ENCODE results near the gene ZMIZ1.

The ZMIZ1 gene

DNA sequence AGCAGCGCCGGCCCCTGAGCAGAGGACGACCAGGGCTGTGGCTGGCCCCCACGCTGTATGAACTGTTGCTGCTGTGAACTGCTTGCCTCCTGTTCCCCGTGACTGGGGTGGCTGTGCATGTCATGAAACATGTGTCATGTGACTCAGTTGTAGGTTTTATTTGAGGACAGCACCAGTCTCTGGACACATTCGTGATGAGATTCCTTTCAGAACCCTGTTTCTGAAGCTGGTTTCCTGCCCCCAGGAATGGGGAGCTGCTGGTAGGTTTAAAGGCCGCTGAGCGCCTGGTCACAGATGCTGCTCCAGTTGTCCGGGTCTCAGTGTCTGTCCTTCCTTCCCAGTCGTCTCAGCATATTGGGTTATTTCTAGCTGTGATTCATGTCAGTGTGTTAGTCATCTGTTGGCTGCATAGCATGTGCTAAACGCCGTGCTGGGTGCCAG, 199.4 kb downstream of the ZMIZ1 start:
- Histone ChIP-seq H3K4me3 (ENCODE audit: low read length in 2 of 2) (no peak overlapping the region), H3K9me3 (ENCODE audit: control insufficient read depth in 2 of 2, low read length in 2 of 2) (no peaks in the 10 kb centered on the region), H3K27me3 (ENCODE audit: control insufficient read depth in 2 of 2, insufficient read depth in 2 of 2, low read length in 2 of 2) (no peaks in the 10 kb centered on the region), H3K36me3 (ENCODE audit: control insufficient read depth in 2 of 2, insufficient read depth in 2 of 2, low read length in 2 of 2) (peaks cover 6 to 14% of the 10 kb centered on the region in 2 donors), H3K27ac (ENCODE audit: low read depth in 2 of 2, low read length in 2 of 2) (no peak overlapping the region), H3K9ac (ENCODE audit: low read depth in 1 of 2, low read length in 2 of 2) (no peak overlapping the region), H3K4me1 (ENCODE audit: control insufficient read depth in 2 of 2, insufficient read depth in 2 of 2, low read length in 2 of 2) (peaks cover 32 to 33% of the 10 kb centered on the region in 2 donors)

DNA sequence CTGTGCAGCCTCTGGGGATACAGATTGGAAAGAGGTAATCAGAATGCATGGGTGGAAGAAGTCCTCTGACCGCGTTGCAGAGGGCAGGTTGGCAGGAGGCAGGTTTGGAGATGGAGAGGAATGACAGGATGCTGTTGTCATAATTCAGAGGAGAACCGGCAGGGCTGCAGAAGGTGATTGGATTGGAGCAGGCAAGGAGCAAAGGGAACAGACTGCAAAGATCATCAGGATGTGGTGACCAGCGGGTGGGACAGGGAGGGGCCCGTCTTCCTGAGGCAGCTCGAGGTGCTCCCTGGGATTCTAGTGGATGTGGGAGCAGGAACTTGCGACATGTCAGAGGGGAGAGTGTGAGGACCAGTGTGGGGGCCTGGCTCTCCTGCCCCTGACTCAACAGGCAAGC, 200.0 kb downstream of the ZMIZ1 start:
- H3K4me3 ChIP-seq (ENCODE audit: low read length in 2 of 2), result no peak overlapping the region
- H3K27me3 ChIP-seq (ENCODE audit: control insufficient read depth in 2 of 2, insufficient read depth in 2 of 2, low read length in 2 of 2), result no peaks in the 10 kb centered on the region
- H3K36me3 ChIP-seq (ENCODE audit: control insufficient read depth in 2 of 2, insufficient read depth in 2 of 2, low read length in 2 of 2), result peaks cover 6 to 14% of the 10 kb centered on the region in 2 donors
- peak overlapping the region in 1 of 2 donors; percentile 6 for H3K27ac ChIP-seq (ENCODE audit: low read depth in 2 of 2, low read length in 2 of 2)
- no peak overlapping the region for H3K9ac ChIP-seq (ENCODE audit: low read depth in 1 of 2, low read length in 2 of 2)
- H3K4me1 ChIP-seq (ENCODE audit: control insufficient read depth in 2 of 2, insufficient read depth in 2 of 2, low read length in 2 of 2), result peaks cover 35 to 36% of the 10 kb centered on the region in 2 donors
- H3K9me3 ChIP-seq (ENCODE audit: control insufficient read depth in 2 of 2, low read length in 2 of 2), result no peaks in the 10 kb centered on the region

DNA sequence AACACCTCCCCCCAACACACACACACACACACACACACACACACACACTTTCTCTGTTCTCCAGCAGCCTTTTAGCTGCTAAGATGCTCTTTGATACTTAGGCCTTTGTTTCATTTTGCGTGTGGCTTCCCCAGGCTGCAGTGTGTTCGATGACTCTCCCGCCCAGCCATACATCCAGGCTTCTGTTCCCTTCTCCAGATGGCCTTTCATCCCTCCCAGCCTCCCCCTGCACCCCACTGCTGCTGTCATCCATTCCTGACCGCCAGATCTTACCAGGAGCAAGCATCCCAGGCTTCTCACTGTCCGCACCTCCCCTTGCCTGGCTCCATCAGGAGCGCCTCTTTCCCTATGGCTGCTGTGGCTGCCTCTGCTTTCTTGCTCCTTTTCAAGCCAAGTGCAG, 200.7 kb downstream of the ZMIZ1 start:
- Histone ChIP-seq H3K4me1 (ENCODE audit: control insufficient read depth in 2 of 2, insufficient read depth in 2 of 2, low read length in 2 of 2) (peaks cover 40% of the 10 kb centered on the region in 2 donors), H3K9ac (ENCODE audit: low read depth in 1 of 2, low read length in 2 of 2) (no peak overlapping the region), H3K9me3 (ENCODE audit: control insufficient read depth in 2 of 2, low read length in 2 of 2) (no peaks in the 10 kb centered on the region), H3K27ac (ENCODE audit: low read depth in 2 of 2, low read length in 2 of 2) (no peak overlapping the region), H3K27me3 (ENCODE audit: control insufficient read depth in 2 of 2, insufficient read depth in 2 of 2, low read length in 2 of 2) (no peaks in the 10 kb centered on the region), H3K4me3 (ENCODE audit: low read length in 2 of 2) (no peak overlapping the region), H3K36me3 (ENCODE audit: control insufficient read depth in 2 of 2, insufficient read depth in 2 of 2, low read length in 2 of 2) (peaks cover 6 to 14% of the 10 kb centered on the region in 2 donors)

DNA sequence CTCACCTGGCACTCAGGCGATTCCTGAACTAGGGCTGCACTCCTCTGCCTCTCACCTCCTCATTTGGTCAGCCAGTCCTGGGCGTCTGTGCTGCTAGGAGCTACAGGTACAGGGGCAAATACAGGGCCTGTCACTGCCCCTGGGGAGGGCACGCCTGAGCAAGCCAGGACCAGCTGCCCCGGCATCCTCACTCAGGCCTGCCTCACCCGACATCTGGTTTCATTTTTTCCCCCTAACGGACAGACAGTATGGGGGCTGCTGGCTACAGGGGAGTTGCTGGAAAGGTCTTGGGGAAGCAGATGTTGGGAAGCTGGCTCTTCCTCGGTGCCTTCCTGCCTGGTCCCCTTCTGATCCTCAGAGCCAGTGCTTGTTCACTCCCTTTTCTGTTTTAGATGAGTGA, 201.2 kb downstream of the ZMIZ1 start:
- Histone ChIP-seq H3K4me3 (ENCODE audit: low read length in 2 of 2) (no peak overlapping the region), H3K27ac (ENCODE audit: low read depth in 2 of 2, low read length in 2 of 2) (peak overlapping the region; percentile 13 to 50), H3K9me3 (ENCODE audit: control insufficient read depth in 2 of 2, low read length in 2 of 2) (no peaks in the 10 kb centered on the region), H3K9ac (ENCODE audit: low read depth in 1 of 2, low read length in 2 of 2) (no peak overlapping the region), H3K4me1 (ENCODE audit: control insufficient read depth in 2 of 2, insufficient read depth in 2 of 2, low read length in 2 of 2) (peaks cover 38 to 42% of the 10 kb centered on the region in 2 donors), H3K36me3 (ENCODE audit: control insufficient read depth in 2 of 2, insufficient read depth in 2 of 2, low read length in 2 of 2) (peaks cover 6 to 14% of the 10 kb centered on the region in 2 donors), H3K27me3 (ENCODE audit: control insufficient read depth in 2 of 2, insufficient read depth in 2 of 2, low read length in 2 of 2) (no peaks in the 10 kb centered on the region)

DNA sequence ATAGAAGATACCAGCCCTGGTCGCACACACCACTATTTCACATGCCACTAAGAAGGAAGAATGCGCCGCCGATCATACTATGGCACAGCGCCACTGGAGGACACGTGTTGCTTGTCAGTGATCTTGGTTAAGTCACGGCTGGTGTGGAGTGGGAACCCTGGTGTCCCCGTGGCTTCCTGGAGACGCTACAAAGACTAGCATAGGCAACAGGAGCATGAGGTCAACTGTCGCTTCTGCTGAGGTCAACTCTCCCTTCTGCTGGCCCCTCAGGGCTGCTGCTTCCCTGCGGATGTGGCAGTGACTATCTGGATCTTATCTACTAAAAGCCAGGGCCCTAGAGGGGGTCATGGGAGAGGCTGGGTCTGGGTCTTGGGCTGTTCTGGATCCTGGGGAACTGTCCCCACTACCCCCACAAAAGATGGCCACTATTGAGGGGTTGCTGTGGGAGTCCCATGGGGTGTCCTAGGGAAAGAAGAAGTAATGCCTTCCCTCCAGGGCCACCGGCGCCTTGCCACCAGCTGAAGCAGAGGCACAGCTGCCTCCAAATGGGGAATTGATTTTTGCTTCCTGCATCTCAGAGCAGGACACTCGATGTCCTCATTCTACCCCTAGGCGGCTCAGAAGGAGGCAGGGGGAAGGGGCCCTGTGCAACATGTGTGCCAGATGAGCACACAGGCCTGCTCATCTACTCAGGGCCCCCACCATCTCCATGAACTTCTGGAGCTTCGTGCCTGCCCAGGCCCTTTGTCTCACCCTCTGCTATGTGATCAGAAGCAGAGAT, 201.9 kb downstream of the ZMIZ1 start:
- H3K9ac ChIP-seq (ENCODE audit: low read depth in 1 of 2, low read length in 2 of 2), result no peak overlapping the region
- H3K27me3 ChIP-seq (ENCODE audit: control insufficient read depth in 2 of 2, insufficient read depth in 2 of 2, low read length in 2 of 2), result no peaks in the 10 kb centered on the region
- H3K4me3 ChIP-seq (ENCODE audit: low read length in 2 of 2), result no peak overlapping the region
- H3K4me1 ChIP-seq (ENCODE audit: control insufficient read depth in 2 of 2, insufficient read depth in 2 of 2, low read length in 2 of 2), result peaks cover 38 to 42% of the 10 kb centered on the region in 2 donors
- H3K36me3 ChIP-seq (ENCODE audit: control insufficient read depth in 2 of 2, insufficient read depth in 2 of 2, low read length in 2 of 2), result peaks cover 6 to 14% of the 10 kb centered on the region in 2 donors
- peak overlapping the region; percentile 13 to 50 for H3K27ac ChIP-seq (ENCODE audit: low read depth in 2 of 2, low read length in 2 of 2)
- H3K9me3 ChIP-seq (ENCODE audit: control insufficient read depth in 2 of 2, low read length in 2 of 2), result no peaks in the 10 kb centered on the region

DNA sequence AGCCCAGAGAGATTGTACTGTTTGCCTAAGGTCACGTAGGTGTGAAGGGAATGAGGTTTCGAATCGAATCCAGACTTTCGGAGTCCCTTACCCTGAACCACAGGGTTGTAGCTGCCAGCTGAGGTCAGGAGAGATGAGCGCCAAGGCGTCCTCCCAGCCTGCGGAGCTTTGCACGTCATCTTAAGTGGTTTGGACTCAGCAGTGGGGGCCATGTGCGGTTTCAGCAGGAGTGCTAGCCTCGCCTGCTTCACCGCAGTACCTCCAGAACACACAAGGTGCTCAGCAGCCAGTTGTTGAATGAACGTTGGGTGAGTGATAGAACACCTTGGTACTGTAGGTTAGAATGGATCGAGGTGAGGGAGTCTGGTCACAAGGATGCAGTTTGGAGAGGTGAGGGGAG, 203.6 kb downstream of the ZMIZ1 start:
- no peak overlapping the region for H3K9ac ChIP-seq (ENCODE audit: low read depth in 1 of 2, low read length in 2 of 2)
- no peaks in the 10 kb centered on the region for H3K27me3 ChIP-seq (ENCODE audit: control insufficient read depth in 2 of 2, insufficient read depth in 2 of 2, low read length in 2 of 2)
- H3K4me1 ChIP-seq (ENCODE audit: control insufficient read depth in 2 of 2, insufficient read depth in 2 of 2, low read length in 2 of 2), result peaks cover 22 to 27% of the 10 kb centered on the region in 2 donors
- H3K4me3 ChIP-seq (ENCODE audit: low read length in 2 of 2), result no peak overlapping the region
- no peaks in the 10 kb centered on the region for H3K9me3 ChIP-seq (ENCODE audit: control insufficient read depth in 2 of 2, low read length in 2 of 2)
- peaks cover 15% of the 10 kb centered on the region in 2 donors for H3K36me3 ChIP-seq (ENCODE audit: control insufficient read depth in 2 of 2, insufficient read depth in 2 of 2, low read length in 2 of 2)
- H3K27ac ChIP-seq (ENCODE audit: low read depth in 2 of 2, low read length in 2 of 2), result no peak overlapping the region

DNA sequence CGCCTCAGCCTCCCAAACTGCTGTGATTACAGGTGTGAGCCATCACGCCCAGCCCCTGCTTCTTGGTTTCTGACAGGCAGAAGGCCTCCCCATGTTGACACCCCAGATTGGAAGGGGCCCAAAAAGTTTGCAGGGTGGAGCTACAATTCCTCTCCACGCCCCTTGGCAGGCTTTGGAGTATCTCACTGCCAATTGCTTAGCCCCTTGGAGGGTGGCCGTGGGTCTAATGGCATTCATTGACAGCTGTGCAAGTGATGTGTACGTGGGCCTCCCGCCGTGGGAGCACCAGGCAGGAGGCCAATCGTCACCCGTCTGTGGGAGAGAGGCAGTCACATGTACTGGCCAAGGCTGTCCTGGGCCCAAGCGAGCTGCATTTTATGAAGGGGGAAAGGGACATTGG, 204.8 kb downstream of the ZMIZ1 start:
- H3K27ac ChIP-seq (ENCODE audit: low read depth in 2 of 2, low read length in 2 of 2), result peak overlapping the region; percentile 32 to 53
- peaks cover 18 to 21% of the 10 kb centered on the region in 2 donors for H3K4me1 ChIP-seq (ENCODE audit: control insufficient read depth in 2 of 2, insufficient read depth in 2 of 2, low read length in 2 of 2)
- H3K9me3 ChIP-seq (ENCODE audit: control insufficient read depth in 2 of 2, low read length in 2 of 2), result no peaks in the 10 kb centered on the region
- H3K9ac ChIP-seq (ENCODE audit: low read depth in 1 of 2, low read length in 2 of 2), result no peak overlapping the region
- H3K36me3 ChIP-seq (ENCODE audit: control insufficient read depth in 2 of 2, insufficient read depth in 2 of 2, low read length in 2 of 2), result peaks cover 21% of the 10 kb centered on the region in 2 donors
- H3K27me3 ChIP-seq (ENCODE audit: control insufficient read depth in 2 of 2, insufficient read depth in 2 of 2, low read length in 2 of 2), result no peaks in the 10 kb centered on the region
- H3K4me3 ChIP-seq (ENCODE audit: low read length in 2 of 2), result no peak overlapping the region

DNA sequence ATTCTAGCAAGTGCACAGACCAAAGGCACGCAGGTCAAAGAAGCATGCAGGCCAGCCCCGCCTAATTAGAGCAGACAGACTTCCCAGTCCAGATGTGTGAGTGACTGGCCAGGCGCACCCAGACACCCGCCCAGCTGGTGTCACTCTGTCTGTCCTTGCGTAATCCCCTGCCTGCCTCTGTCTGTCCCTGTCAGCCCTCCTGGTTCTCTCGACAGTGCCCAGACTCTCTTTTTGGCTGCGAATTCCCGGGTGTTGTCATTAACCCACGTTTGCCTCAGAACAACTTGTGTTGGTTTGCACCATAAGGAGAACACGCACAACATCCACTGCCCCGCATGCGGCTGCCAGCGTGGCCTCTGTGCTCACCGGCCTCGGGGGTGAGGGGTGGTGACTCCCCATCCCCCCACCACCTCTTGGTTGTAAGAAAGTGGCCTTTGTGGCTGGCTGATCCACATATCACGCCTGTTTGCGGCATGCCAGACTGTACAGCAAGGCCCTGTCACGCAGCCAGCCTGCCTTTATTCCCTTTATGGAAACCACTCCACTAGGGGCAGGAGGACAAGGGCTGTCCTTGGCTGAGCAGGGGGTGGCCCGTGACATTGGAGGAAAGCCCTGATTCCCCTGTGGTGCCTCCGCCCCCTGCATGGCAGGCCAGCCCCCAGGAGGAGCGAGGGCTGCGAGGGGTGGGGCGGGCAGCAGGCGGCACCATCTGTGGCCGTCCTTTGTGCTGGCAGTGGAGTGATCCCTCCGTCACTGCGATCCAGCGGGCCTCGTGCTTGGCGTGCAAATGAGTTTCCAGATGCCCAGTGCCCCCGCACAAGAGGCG, 205.7 kb downstream of the ZMIZ1 start:
- H3K4me1 ChIP-seq (ENCODE audit: control insufficient read depth in 2 of 2, insufficient read depth in 2 of 2, low read length in 2 of 2), result peaks cover 18 to 19% of the 10 kb centered on the region in 2 donors
- no peaks in the 10 kb centered on the region for H3K9me3 ChIP-seq (ENCODE audit: control insufficient read depth in 2 of 2, low read length in 2 of 2)
- H3K9ac ChIP-seq (ENCODE audit: low read depth in 1 of 2, low read length in 2 of 2), result no peak overlapping the region
- H3K4me3 ChIP-seq (ENCODE audit: low read length in 2 of 2), result no peak overlapping the region
- H3K27me3 ChIP-seq (ENCODE audit: control insufficient read depth in 2 of 2, insufficient read depth in 2 of 2, low read length in 2 of 2), result no peaks in the 10 kb centered on the region
- H3K36me3 ChIP-seq (ENCODE audit: control insufficient read depth in 2 of 2, insufficient read depth in 2 of 2, low read length in 2 of 2), result peaks cover 21% of the 10 kb centered on the region in 2 donors
- H3K27ac ChIP-seq (ENCODE audit: low read depth in 2 of 2, low read length in 2 of 2), result peak overlapping the region; percentile 35 to 53

DNA sequence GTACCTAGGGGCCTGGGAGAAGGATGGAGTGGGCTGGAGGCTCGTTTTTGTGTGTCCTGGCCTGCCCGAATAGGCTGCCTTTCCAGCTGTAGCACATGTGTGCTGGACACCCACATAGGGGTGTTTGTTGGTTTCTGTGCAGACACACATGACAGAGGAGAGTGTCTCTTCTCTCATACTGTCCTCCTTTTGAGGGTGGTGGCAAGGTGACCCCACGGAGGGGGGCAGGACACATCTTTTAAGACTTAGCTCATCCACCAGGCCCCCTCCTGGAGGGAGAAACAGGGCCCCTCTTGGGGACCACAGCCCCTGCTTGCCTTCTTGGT, 206.3 kb downstream of the ZMIZ1 start:
- no peak overlapping the region for H3K4me3 ChIP-seq (ENCODE audit: low read length in 2 of 2)
- H3K27ac ChIP-seq (ENCODE audit: low read depth in 2 of 2, low read length in 2 of 2), result peak overlapping the region; percentile 35 to 53
- peaks cover 21% of the 10 kb centered on the region in 2 donors for H3K36me3 ChIP-seq (ENCODE audit: control insufficient read depth in 2 of 2, insufficient read depth in 2 of 2, low read length in 2 of 2)
- no peaks in the 10 kb centered on the region for H3K27me3 ChIP-seq (ENCODE audit: control insufficient read depth in 2 of 2, insufficient read depth in 2 of 2, low read length in 2 of 2)
- peaks cover 17 to 19% of the 10 kb centered on the region in 2 donors for H3K4me1 ChIP-seq (ENCODE audit: control insufficient read depth in 2 of 2, insufficient read depth in 2 of 2, low read length in 2 of 2)
- H3K9ac ChIP-seq (ENCODE audit: low read depth in 1 of 2, low read length in 2 of 2), result no peak overlapping the region
- H3K9me3 ChIP-seq (ENCODE audit: control insufficient read depth in 2 of 2, low read length in 2 of 2), result no peaks in the 10 kb centered on the region

DNA sequence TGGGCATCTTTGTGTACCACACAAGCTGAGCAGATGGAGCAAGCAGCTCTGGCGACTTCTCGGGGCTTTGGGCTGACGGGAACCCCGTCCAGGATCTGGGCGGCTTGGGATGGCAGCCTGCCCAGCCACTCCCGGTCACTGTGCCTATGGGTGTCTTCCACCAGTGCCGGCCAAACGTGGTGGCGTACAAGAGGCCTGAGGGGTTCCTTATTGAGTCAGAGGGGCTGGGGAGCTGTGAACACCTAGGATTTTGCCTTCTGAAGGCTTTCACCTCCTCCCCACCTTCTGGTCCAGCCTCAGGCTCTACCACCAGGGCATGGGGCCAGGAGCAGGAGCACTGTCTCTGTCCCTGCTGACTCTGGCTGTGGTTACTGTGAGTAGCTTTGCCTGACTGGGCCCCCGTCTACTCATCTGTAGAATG, 206.7 kb downstream of the ZMIZ1 start:
- H3K4me3 ChIP-seq (ENCODE audit: low read length in 2 of 2), result no peak overlapping the region

More for the DNA sequence above, 206.7 kb downstream of the ZMIZ1 start:
- H3K27me3 ChIP-seq (ENCODE audit: control insufficient read depth in 2 of 2, insufficient read depth in 2 of 2, low read length in 2 of 2), result no peaks in the 10 kb centered on the region
- peaks cover 14 to 19% of the 10 kb centered on the region in 2 donors for H3K4me1 ChIP-seq (ENCODE audit: control insufficient read depth in 2 of 2, insufficient read depth in 2 of 2, low read length in 2 of 2)
- H3K9me3 ChIP-seq (ENCODE audit: control insufficient read depth in 2 of 2, low read length in 2 of 2), result no peaks in the 10 kb centered on the region
- peaks cover 17 to 23% of the 10 kb centered on the region in 2 donors for H3K36me3 ChIP-seq (ENCODE audit: control insufficient read depth in 2 of 2, insufficient read depth in 2 of 2, low read length in 2 of 2)
- H3K27ac ChIP-seq (ENCODE audit: low read depth in 2 of 2, low read length in 2 of 2), result peak overlapping the region; percentile 35 to 53
- no peak overlapping the region for H3K9ac ChIP-seq (ENCODE audit: low read depth in 1 of 2, low read length in 2 of 2)

Data from mucosa of rectum (tissue), 2 donors.